Hepatocyte (in vitro differentiated cells): ENCODE measurements around the gene CCDC148.

Experiments used
- EZH2 ChIP-seq: fragments of 200-600 bp; sonication (generic); IDR thresholded peaks from 2 replicates; pipeline ENCODE4 v1.6.1; 2016; ENCODE audit warnings: antibody characterized with exemption, mild to moderate bottlenecking, borderline replicate concordance
- EZH2phosphoT487 ChIP-seq: fragments of 200-600 bp; sonication (generic); IDR thresholded peaks from one replicate; pipeline ENCODE4 v1.6.1; 2018; ENCODE audit warnings: antibody characterized with exemption, mild to moderate bottlenecking, low read depth, moderate library complexity; ENCODE audit not compliant: unreplicated experiment, severe bottlenecking
- TF ChIP-seq, protein P1 (sequence below): fragments of 200-600 bp; sonication (generic); IDR thresholded peaks from 2 replicates; pipeline ENCODE4 v1.5.1; 2016; ENCODE audit warnings: antibody characterized with exemption, mild to moderate bottlenecking; ENCODE audit not compliant: poor library complexity

DNA sequence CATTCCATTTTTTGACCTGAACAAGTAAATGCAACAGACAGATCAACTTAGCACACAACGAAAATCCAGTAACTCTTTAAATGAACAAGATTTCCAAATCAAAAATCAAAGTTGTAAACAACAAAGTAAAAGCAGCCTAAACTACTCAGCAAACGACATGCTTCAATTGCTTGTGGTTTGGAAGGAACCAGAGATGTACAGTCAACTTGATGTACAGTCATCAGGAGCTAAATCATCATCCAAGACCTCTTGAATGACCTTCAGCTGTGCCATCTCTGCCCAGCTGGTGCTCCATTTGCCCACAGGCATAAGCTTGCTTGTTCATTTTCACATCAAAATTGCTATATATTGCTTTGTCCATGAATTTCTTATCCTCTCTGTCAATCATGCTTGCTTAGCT is 245.1 kb downstream of the CCDC148 start:
- TF ChIP-seq, protein P1, sequence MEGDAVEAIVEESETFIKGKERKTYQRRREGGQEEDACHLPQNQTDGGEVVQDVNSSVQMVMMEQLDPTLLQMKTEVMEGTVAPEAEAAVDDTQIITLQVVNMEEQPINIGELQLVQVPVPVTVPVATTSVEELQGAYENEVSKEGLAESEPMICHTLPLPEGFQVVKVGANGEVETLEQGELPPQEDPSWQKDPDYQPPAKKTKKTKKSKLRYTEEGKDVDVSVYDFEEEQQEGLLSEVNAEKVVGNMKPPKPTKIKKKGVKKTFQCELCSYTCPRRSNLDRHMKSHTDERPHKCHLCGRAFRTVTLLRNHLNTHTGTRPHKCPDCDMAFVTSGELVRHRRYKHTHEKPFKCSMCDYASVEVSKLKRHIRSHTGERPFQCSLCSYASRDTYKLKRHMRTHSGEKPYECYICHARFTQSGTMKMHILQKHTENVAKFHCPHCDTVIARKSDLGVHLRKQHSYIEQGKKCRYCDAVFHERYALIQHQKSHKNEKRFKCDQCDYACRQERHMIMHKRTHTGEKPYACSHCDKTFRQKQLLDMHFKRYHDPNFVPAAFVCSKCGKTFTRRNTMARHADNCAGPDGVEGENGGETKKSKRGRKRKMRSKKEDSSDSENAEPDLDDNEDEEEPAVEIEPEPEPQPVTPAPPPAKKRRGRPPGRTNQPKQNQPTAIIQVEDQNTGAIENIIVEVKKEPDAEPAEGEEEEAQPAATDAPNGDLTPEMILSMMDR = no peak
- TF ChIP-seq EZH2 = no peak
- no peak for TF ChIP-seq EZH2phosphoT487
